ENCODE measurements around the gene LHFPL3.

DNA sequence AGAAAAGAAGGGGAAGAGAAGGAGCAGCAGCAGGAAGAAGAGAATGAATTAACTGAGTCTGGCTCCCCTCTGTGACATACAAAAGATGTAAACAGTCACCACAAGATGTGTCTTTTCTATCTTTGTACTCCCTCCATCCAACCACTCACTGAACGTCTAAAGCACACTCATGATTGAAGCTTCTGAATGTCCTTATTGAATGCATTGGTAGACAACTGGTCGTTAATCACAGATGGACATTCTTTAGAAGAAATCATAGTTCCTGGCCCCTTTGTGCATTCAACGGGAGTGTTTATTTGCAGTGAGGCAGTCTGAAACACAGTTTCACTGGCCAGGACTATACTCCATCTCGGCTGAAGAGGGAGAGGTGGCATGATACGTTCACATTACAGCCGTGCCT lies 479.3 kb downstream of the LHFPL3 start:
- TF ChIP-seq, protein P1, sequence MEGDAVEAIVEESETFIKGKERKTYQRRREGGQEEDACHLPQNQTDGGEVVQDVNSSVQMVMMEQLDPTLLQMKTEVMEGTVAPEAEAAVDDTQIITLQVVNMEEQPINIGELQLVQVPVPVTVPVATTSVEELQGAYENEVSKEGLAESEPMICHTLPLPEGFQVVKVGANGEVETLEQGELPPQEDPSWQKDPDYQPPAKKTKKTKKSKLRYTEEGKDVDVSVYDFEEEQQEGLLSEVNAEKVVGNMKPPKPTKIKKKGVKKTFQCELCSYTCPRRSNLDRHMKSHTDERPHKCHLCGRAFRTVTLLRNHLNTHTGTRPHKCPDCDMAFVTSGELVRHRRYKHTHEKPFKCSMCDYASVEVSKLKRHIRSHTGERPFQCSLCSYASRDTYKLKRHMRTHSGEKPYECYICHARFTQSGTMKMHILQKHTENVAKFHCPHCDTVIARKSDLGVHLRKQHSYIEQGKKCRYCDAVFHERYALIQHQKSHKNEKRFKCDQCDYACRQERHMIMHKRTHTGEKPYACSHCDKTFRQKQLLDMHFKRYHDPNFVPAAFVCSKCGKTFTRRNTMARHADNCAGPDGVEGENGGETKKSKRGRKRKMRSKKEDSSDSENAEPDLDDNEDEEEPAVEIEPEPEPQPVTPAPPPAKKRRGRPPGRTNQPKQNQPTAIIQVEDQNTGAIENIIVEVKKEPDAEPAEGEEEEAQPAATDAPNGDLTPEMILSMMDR (conservative IDR thresholded peaks at IDR 0.05; ENCODE audit: low read depth, low read length) = no peak
- no peak for TF ChIP-seq EZH2 (IDR thresholded peaks at IDR 0.05; ENCODE audit: borderline replicate concordance, low read depth, low read length, poor library complexity, severe bottlenecking)

Measured in A673 (cell line).